Nephron (organoid): ENCODE measurements around the gene TSPAN5.
A peak's percentile ranks its signal among the peaks of the same experiment; 100 is the strongest.

ENCODE experiments used
- H3K27ac Mint-ChIP-seq, 3 experiments: 2 replicates each; pipeline ENCODE4 v1.8.0; 2020; ENCODE audit warnings: mixed read lengths in 3 of 3, mild to moderate bottlenecking in 2 of 3, moderate library complexity in 1 of 3
- H3K27me3 Mint-ChIP-seq: 2 replicates; pipeline ENCODE4 v1.8.0; 2021; ENCODE audit warnings: low read depth, mild to moderate bottlenecking, moderate library complexity, mixed read lengths
- H3K36me3 Mint-ChIP-seq: 2 replicates; pipeline ENCODE4 v1.8.0; 2020; ENCODE audit warnings: low read depth, mixed read lengths
- H3K4me1 Mint-ChIP-seq: 2 replicates; pipeline ENCODE4 v1.8.0; 2020; ENCODE audit warnings: mixed read lengths
- H3K4me3 Mint-ChIP-seq, 3 experiments: 2 replicates each; pipeline ENCODE4 v1.8.0; 2020; ENCODE audit warnings: mild to moderate bottlenecking in 3 of 3, mixed read lengths in 3 of 3, moderate library complexity in 2 of 3
- H3K9me3 Mint-ChIP-seq: 2 replicates; pipeline ENCODE4 v1.8.0; 2020; ENCODE audit warnings: mixed read lengths
- TF ChIP-seq, protein P1 (sequence below), 3 experiments: fragments of 200-600 bp; sonication (generic); IDR thresholded peaks; one replicate each; pipeline ENCODE4 v1.5.0; 2021; ENCODE audit warnings: antibody characterized with exemption in 3 of 3; ENCODE audit not compliant: unreplicated experiment in 3 of 3

The TSPAN5 gene

DNA sequence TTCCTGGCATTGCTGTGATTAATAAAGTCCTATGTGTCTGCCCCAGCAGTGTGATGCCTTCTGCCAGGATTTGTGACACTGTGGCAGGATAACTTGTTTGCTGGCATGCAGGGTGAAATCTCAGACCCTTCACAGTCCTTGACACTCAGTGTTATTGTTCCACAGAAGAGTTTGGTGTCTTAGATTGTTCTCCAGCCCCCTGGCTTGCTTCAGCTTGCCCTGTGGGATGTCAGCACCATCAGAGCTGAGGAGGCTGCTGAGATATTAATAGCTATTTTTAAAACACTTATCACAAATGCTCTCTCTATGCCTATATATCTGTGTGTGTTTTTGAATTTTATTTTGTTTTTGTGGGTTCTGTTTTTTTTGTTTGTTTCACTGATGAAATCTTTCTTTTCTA lies 136.9 kb downstream of the TSPAN5 start:
- peaks cover 73% of the 10 kb centered on the region for H3K4me1 Mint-ChIP-seq
- peak overlapping the region; percentile 36 to 79 (median 66) for H3K27ac Mint-ChIP-seq
- no peak overlapping the region for H3K4me3 Mint-ChIP-seq
- no peaks in the 10 kb centered on the region for H3K36me3 Mint-ChIP-seq
- no peaks in the 10 kb centered on the region for H3K27me3 Mint-ChIP-seq
- no peaks in the 10 kb centered on the region for H3K9me3 Mint-ChIP-seq
- TF ChIP-seq, protein P1, sequence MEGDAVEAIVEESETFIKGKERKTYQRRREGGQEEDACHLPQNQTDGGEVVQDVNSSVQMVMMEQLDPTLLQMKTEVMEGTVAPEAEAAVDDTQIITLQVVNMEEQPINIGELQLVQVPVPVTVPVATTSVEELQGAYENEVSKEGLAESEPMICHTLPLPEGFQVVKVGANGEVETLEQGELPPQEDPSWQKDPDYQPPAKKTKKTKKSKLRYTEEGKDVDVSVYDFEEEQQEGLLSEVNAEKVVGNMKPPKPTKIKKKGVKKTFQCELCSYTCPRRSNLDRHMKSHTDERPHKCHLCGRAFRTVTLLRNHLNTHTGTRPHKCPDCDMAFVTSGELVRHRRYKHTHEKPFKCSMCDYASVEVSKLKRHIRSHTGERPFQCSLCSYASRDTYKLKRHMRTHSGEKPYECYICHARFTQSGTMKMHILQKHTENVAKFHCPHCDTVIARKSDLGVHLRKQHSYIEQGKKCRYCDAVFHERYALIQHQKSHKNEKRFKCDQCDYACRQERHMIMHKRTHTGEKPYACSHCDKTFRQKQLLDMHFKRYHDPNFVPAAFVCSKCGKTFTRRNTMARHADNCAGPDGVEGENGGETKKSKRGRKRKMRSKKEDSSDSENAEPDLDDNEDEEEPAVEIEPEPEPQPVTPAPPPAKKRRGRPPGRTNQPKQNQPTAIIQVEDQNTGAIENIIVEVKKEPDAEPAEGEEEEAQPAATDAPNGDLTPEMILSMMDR (IDR thresholded peaks at IDR 0.05; ENCODE audit: unreplicated experiment in 3 of 3): no peak

DNA sequence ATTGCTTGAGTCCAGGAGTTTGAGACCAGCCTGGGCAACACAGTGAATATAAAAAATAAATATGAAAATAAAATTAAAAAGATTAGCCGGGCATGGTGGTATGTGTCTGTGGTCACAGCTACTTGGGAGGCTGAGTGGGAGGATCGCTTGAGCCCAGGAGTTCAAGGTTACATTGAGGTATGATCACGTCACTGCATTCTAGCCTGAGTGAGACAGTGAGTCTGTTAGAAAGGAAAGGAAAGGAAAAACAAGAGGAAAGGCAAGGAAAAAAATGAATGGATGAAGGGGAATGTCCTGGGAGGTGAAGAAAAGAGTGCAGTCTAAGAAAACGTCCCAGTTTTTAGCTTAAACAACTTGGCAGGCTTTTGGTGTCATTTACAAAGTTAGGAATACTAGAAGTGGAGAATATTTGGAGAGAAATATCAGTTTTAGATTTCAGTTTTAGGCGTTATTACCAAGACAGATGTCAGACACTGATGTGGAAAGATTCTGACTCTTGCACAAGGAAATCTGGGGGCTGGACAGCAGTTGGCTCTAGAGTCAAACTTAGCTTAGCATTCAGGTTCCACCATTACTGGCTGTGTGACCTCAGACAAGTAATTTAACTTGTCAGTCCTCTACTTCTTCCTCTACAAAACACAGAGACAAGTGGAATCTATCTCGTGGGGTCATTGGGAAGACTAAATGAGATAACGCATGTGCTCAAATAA lies 139.0 kb downstream of the TSPAN5 start:
- Mint-ChIP-seq H3K4me1 (peaks cover 89% of the 10 kb centered on the region), H3K36me3 (no peaks in the 10 kb centered on the region), H3K27ac (peak overlapping the region; percentile 80 to 98 (median 94)), H3K27me3 (no peaks in the 10 kb centered on the region), H3K9me3 (no peaks in the 10 kb centered on the region), H3K4me3 (peak overlapping the region in 1 of 3 experiments; percentile 18)
- TF ChIP-seq, protein P1 (IDR thresholded peaks at IDR 0.05; ENCODE audit: unreplicated experiment in 3 of 3): no peak

DNA sequence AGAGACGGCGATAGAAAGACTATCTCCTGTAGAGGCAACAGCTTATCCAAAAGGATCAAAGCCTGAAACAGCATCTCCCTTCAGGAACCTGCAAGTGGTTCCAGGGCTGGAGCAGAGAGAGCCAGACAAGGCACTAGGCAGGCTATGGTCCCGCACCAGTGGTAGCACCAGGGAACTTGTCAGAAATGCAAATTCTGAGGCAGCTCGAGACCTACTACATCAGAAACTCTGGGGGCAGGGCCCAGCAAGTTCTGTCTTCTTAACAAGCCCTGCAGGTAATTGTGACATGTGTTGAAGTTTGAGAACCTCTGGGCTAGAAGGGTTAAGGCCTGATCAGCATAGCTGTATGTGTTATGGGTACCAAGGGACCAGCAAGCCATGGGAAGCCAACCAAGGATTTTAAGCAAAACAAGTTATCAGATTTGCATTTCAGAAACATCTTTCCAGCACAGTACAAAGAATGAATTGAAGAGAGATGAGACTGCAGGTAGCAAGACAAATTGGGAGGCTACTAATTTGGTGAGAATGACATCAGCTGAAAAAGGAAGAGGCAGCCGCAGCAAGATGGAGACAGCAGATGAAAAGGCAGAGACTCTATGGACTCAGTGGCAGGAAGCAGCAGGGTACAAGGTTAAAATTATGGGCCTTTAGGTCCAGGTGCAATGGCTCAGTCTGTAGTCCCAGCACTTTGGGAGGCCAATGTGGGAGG lies 139.7 kb downstream of the TSPAN5 start:
- Mint-ChIP-seq H3K27me3 (no peaks in the 10 kb centered on the region), H3K4me3 (peak overlapping the region in 2 of 3 experiments; percentile 29 to 47), H3K36me3 (no peaks in the 10 kb centered on the region), H3K9me3 (no peaks in the 10 kb centered on the region), H3K27ac (peak overlapping the region; percentile 80 to 98 (median 94)), H3K4me1 (peaks cover 83% of the 10 kb centered on the region)
- TF ChIP-seq, protein P1 (IDR thresholded peaks at IDR 0.05; ENCODE audit: unreplicated experiment in 3 of 3): no peak

DNA sequence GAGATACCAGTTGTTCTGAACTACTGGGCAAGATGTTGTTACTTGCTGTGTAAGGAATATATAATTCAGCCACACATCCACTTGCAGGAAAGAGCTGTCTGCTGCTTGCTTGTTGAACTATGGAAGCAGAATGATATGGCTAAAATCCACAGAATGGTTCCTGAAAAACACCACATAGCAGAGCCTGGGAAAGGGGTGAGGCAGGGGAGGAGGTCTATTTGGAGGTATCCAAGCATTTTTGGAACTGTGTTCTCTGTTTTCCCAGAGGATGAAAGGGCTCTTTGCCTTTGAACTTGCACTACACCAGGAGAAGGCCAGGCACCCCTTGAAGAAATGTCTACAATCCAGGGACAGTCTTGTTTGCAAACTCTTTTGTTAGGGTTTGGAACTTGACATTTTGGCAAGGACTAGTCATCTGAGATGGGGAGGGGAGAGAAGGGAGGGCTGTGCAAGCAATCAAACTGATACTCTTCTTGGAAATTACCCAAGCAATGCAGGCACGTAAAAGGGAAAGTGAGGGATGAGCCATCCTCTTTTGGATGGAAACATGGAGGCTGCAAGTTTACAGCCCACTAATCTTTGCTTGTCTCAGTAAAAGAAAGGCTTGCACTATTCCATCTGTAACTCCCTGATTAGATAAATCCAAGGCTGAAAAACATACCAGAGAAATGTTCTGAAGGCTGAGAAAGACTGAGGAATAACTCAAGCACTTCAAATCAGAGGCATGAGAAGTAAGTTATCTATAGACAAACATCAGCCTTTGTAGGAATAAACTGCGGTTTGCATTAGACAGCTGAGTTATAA lies 141.0 kb downstream of the TSPAN5 start:
- TF ChIP-seq, protein P1 (IDR thresholded peaks at IDR 0.05; ENCODE audit: unreplicated experiment in 3 of 3): no peak
- H3K4me1 Mint-ChIP-seq: peaks cover 80% of the 10 kb centered on the region

DNA sequence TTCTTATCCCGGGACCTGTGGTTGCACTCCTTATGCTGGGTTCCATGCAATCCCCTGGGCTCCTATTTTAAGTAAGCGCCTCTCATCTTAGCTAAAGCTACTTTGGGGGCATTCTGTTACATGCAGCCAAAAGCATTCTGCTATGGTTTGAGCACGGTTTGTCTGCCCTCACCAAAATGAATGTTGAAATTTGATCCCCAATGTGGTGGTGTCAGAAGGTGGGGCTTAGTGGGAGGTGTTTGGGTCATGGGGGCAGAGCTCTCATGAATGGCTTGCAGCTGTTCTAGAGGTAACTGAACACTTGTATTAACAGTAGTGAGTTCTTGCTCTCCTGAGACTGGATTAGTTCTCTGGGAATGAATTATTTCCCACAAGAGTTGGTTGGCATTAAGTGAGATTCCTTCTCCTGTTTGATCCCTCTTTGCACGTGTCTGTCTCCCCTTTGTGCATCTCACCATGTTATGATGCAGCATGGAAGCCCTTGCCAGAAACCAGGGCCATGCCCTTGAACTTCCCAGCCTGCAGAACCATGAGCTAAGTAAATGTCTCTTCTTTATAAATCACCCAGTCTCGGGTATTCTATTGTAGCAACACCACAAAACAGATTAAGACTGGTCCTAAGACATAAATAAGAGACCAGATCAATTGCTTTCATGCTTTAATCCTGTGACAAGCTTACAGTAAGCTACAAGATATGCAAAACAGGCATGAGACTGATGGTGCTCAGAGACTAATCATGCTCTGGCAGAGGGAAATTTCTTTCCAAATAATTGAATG lies 141.8 kb downstream of the TSPAN5 start:
- Mint-ChIP-seq H3K27ac (peak overlapping the region; percentile 80 to 98 (median 94)), H3K36me3 (no peaks in the 10 kb centered on the region), H3K4me1 (peaks cover 72% of the 10 kb centered on the region), H3K27me3 (no peaks in the 10 kb centered on the region), H3K9me3 (no peaks in the 10 kb centered on the region), H3K4me3 (peak overlapping the region in 1 of 3 experiments; percentile 39)
- TF ChIP-seq, protein P1 (IDR thresholded peaks at IDR 0.05; ENCODE audit: unreplicated experiment in 3 of 3): no peak

More for the DNA sequence above, 141.0 kb downstream of the TSPAN5 start:
- H3K4me3 Mint-ChIP-seq: no peak overlapping the region
- H3K9me3 Mint-ChIP-seq: no peaks in the 10 kb centered on the region
- H3K27ac Mint-ChIP-seq: peak overlapping the region; percentile 80 to 98 (median 94)
- no peaks in the 10 kb centered on the region for H3K36me3 Mint-ChIP-seq
- H3K27me3 Mint-ChIP-seq: no peaks in the 10 kb centered on the region
